Left kidney (tissue), 2 donors: Measurements from ENCODE around the gene MATN1. TPM values are rescaled to one million over a fixed set of nuclear protein-coding genes. Genes with fewer than 3 reads are reported as not detected.

Experiments used
- DNase-seq: peaks from one replicate; pipeline ENCODE4 v3.0.0-alpha.2; 2013
- polyA plus RNA-seq: library from polyadenylated mRNA; unstranded; fragments of 120-200 nt; gene quantifications from one replicate; pipeline ENCODE4 v1.2.1, GENCODE V29; 2013; ENCODE audit not compliant: insufficient read length

Gene MATN1
- polyA plus RNA-seq, 1 donor, result 0.23 TPM

GRCh38 chr1:30682396-30683275 lies 40.7 kb downstream of the MATN1 start:
- DNase-seq, result no peak

- no peak for DNase-seq
Observed at GRCh38 chr1:30681782-30682181, 41.6 kb downstream of the MATN1 start.

GRCh38 chr1:30680879-30681278 lies 42.5 kb downstream of the MATN1 start:
- DNase-seq, result no peak

GRCh38 chr1:30680429-30680828 lies 43.0 kb downstream of the MATN1 start:
- DNase-seq, result no peak

GRCh38 chr1:30679976-30680305 lies 43.4 kb downstream of the MATN1 start:
- DNase-seq, result no peak

GRCh38 chr1:30679201-30679975 lies 44.0 kb downstream of the MATN1 start:
- no peak for DNase-seq

- no peak for DNase-seq
Observed at GRCh38 chr1:30678209-30678608, 45.2 kb downstream of the MATN1 start.

- no peak for DNase-seq
Observed at GRCh38 chr1:30677471-30677870, 45.9 kb downstream of the MATN1 start.

- DNase-seq, result no peak
Observed at GRCh38 chr1:30675761-30676160, 47.6 kb downstream of the MATN1 start.

- DNase-seq, result no peak
Observed at GRCh38 chr1:30675289-30675688, 48.1 kb downstream of the MATN1 start.

- no peak for DNase-seq
Observed at GRCh38 chr1:30673395-30673794, 50.0 kb downstream of the MATN1 start.

- no peak for DNase-seq
Observed at GRCh38 chr1:30672661-30673060, 50.7 kb downstream of the MATN1 start.

- no peak for DNase-seq
Observed at GRCh38 chr1:30670240-30671060, 52.9 kb downstream of the MATN1 start.

GRCh38 chr1:30668546-30669327 lies 54.6 kb downstream of the MATN1 start:
- DNase-seq, result no peak

GRCh38 chr1:30668024-30668423 lies 55.4 kb downstream of the MATN1 start:
- DNase-seq, result no peak

- DNase-seq, result no peak
Observed at GRCh38 chr1:30666756-30667273, 56.6 kb downstream of the MATN1 start.

GRCh38 chr1:30665216-30666010 lies 58.0 kb downstream of the MATN1 start:
- no peak for DNase-seq

- DNase-seq, result no peak
Observed at GRCh38 chr1:30664103-30664755, 59.2 kb downstream of the MATN1 start.

- no peak for DNase-seq
Observed at GRCh38 chr1:30663596-30664091, 59.7 kb downstream of the MATN1 start.

- DNase-seq, result no peak
Observed at GRCh38 chr1:30662291-30662840, 61.0 kb downstream of the MATN1 start.
